Measurements from ENCODE around the gene REL. TPM values are rescaled to one million over a fixed set of nuclear protein-coding genes. Genes with fewer than 3 reads are reported as not detected.

Gene REL
- polyA plus RNA-seq, 1 of the 3 experiments (the other 2 are of a cell fraction): 0.59 TPM

DNA sequence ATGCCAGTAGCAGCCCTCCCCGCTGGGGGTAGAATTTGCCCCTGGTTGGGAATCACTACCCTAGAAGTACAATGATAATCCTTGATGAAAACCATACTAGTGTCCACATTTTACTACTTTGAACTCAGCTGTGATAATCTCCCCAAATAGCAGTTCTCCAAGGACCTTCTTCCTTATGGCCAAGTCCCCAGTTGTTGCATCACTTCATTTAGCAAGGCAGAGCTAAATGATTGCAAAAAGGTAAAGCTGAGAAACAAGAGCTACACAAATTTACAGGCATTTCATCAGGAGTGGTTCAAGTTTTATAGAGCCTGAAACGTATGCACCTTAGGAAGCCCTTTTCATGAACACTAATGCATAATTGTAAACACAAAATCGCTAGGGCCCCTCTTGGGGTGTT is 44.9 kb upstream of the REL start:
- Histone ChIP-seq H3K9ac (no peak overlapping the region), H3K4me2 (no peak overlapping the region), H3K36me3 (replicated peaks in 1 of 2; ENCODE audit: control insufficient read depth in 1 of 2, insufficient read depth in 2 of 2, low read length in 1 of 2) (no peaks in the 10 kb centered on the region), H3K4me3 (ENCODE audit: low read depth in 2 of 2, low read length in 1 of 2) (no peak overlapping the region), H3K79me2 (ENCODE audit: insufficient read depth) (no peaks in the 10 kb centered on the region), H2AFZ (ENCODE audit: low read depth) (no peak overlapping the region), H4K20me1 (ENCODE audit: insufficient read depth) (no peaks in the 10 kb centered on the region), H3F3A (replicated peaks; ENCODE audit: insufficient read depth) (no peaks in the 10 kb centered on the region), H3K9me2 (no peaks in the 10 kb centered on the region), H3K27ac (ENCODE audit: low read depth in 2 of 2, low read length in 1 of 2) (no peak overlapping the region), H3K27me3 (ENCODE audit: insufficient read depth) (peaks cover 2% of the 10 kb centered on the region), H3K4me1 (ENCODE audit: control insufficient read depth in 1 of 2, insufficient read depth in 2 of 2, low read depth in 1 of 2, low read length in 1 of 2) (no peaks in the 10 kb centered on the region), H3K9me3 (no peaks in the 10 kb centered on the region)
- CTCF ChIA-PET: interaction anchor here (0.8 kb wide), 1 partner anchor 11 kb away, joined by 3 read pairs; no protein-coding TSS in a partner anchor
- POLR2A ChIA-PET: no interaction called here
- no peak for TF ChIP-seq RCOR1 (IDR thresholded peaks at IDR 0.05; ENCODE audit: low read length)
- TF ChIP-seq ELF1 (IDR thresholded peaks at IDR 0.05): no peak
- TF ChIP-seq, protein P1, sequence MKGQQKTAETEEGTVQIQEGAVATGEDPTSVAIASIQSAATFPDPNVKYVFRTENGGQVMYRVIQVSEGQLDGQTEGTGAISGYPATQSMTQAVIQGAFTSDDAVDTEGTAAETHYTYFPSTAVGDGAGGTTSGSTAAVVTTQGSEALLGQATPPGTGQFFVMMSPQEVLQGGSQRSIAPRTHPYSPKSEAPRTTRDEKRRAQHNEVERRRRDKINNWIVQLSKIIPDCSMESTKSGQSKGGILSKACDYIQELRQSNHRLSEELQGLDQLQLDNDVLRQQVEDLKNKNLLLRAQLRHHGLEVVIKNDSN (IDR thresholded peaks at IDR 0.05; ENCODE audit: borderline replicate concordance, low read depth): no peak
- no peak for TF ChIP-seq FOSL2 (IDR thresholded peaks at IDR 0.05; ENCODE audit: borderline replicate concordance, low read depth)
- no peak for TF ChIP-seq RFX5 (IDR thresholded peaks at IDR 0.05; ENCODE audit: low read length)
- no peak for TF ChIP-seq JUND (IDR thresholded peaks at IDR 0.05)
- TF ChIP-seq GATA2 (CRISPR knock-in tag; IDR thresholded peaks at IDR 0.05): no peak
- TF ChIP-seq, protein P2, sequence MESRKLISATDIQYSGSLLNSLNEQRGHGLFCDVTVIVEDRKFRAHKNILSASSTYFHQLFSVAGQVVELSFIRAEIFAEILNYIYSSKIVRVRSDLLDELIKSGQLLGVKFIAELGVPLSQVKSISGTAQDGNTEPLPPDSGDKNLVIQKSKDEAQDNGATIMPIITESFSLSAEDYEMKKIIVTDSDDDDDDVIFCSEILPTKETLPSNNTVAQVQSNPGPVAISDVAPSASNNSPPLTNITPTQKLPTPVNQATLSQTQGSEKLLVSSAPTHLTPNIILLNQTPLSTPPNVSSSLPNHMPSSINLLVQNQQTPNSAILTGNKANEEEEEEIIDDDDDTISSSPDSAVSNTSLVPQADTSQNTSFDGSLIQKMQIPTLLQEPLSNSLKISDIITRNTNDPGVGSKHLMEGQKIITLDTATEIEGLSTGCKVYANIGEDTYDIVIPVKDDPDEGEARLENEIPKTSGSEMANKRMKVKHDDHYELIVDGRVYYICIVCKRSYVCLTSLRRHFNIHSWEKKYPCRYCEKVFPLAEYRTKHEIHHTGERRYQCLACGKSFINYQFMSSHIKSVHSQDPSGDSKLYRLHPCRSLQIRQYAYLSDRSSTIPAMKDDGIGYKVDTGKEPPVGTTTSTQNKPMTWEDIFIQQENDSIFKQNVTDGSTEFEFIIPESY (IDR thresholded peaks at IDR 0.05; ENCODE audit: borderline replicate concordance, low read depth): no peak
- 40% methylated on average over 3 of the region's 3 CpGs for WGBS (ENCODE audit: low lambda C conversion rate)
- DNase-seq: no peak

DNA sequence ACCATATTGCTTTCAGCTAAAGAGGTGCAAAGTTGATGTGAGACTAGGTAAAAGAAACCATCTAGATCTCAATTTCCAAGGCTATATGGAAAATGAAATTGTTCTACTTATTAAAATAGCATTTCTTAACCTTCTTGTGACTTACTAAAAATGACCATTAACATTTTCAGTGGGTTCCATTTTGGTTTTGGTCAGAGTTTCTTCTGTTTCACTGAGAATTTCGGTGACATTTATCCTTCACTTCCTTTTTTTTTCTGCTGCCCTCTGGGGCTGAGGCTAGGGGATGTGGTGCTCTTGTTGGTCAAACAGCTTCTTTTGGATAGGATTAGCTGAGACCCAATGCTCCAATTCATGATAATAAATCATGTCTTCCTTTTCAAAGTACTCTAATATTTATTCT is 44.3 kb upstream of the REL start:
- Histone ChIP-seq H3K9ac (no peak overlapping the region), H3K27me3 (ENCODE audit: insufficient read depth) (no peaks in the 10 kb centered on the region; the same call in none of the 2 replicates), H2AFZ (ENCODE audit: low read depth) (no peak overlapping the region), H3K4me2 (no peak overlapping the region), H3K79me2 (ENCODE audit: insufficient read depth) (no peaks in the 10 kb centered on the region), H3K4me1 (ENCODE audit: control insufficient read depth in 1 of 2, insufficient read depth in 2 of 2, low read depth in 1 of 2, low read length in 1 of 2) (no peaks in the 10 kb centered on the region), H3K36me3 (replicated peaks in 1 of 2; ENCODE audit: control insufficient read depth in 1 of 2, insufficient read depth in 2 of 2, low read length in 1 of 2) (no peaks in the 10 kb centered on the region), H3K4me3 (ENCODE audit: low read depth in 2 of 2, low read length in 1 of 2) (no peak overlapping the region), H4K20me1 (ENCODE audit: insufficient read depth) (no peaks in the 10 kb centered on the region), H3K9me2 (no peaks in the 10 kb centered on the region), H3K9me3 (no peaks in the 10 kb centered on the region), H3K27ac (ENCODE audit: low read depth in 2 of 2, low read length in 1 of 2) (no peak overlapping the region), H3F3A (replicated peaks; ENCODE audit: insufficient read depth) (no peaks in the 10 kb centered on the region)
- no peak for DNase-seq
- WGBS (ENCODE audit: low lambda C conversion rate): 24% methylated on average over 1 of the region's 1 CpG
- CTCF ChIA-PET: no interaction called here
- POLR2A ChIA-PET: no interaction called here
- TF ChIP-seq, protein P3, sequence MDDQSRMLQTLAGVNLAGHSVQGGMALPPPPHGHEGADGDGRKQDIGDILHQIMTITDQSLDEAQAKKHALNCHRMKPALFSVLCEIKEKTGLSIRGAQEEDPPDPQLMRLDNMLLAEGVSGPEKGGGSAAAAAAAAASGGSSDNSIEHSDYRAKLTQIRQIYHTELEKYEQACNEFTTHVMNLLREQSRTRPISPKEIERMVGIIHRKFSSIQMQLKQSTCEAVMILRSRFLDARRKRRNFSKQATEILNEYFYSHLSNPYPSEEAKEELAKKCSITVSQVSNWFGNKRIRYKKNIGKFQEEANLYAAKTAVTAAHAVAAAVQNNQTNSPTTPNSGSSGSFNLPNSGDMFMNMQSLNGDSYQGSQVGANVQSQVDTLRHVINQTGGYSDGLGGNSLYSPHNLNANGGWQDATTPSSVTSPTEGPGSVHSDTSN (IDR thresholded peaks at IDR 0.05): no peak
- TF ChIP-seq RFX5 (IDR thresholded peaks at IDR 0.05; ENCODE audit: low read length) (no peak), RXRA (IDR thresholded peaks at IDR 0.05; ENCODE audit: borderline replicate concordance, low read depth) (no peak), SMC3 (IDR thresholded peaks at IDR 0.05; ENCODE audit: low read depth, low read length) (no peak), MXI1 (IDR thresholded peaks at IDR 0.05; ENCODE audit: low read depth, low read length) (no peak), JUND (IDR thresholded peaks at IDR 0.05) (no peak), EZH2phosphoT487 (IDR thresholded peaks at IDR 0.05; ENCODE audit: borderline replicate concordance, low read depth) (no peak)
- TF ChIP-seq, protein P2 (IDR thresholded peaks at IDR 0.05; ENCODE audit: borderline replicate concordance, low read depth): no peak
- TF ChIP-seq, protein P4, sequence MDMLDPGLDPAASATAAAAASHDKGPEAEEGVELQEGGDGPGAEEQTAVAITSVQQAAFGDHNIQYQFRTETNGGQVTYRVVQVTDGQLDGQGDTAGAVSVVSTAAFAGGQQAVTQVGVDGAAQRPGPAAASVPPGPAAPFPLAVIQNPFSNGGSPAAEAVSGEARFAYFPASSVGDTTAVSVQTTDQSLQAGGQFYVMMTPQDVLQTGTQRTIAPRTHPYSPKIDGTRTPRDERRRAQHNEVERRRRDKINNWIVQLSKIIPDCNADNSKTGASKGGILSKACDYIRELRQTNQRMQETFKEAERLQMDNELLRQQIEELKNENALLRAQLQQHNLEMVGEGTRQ (IDR thresholded peaks at IDR 0.05; ENCODE audit: borderline replicate concordance, low read depth, low read length): no peak
- TF ChIP-seq, protein P5, sequence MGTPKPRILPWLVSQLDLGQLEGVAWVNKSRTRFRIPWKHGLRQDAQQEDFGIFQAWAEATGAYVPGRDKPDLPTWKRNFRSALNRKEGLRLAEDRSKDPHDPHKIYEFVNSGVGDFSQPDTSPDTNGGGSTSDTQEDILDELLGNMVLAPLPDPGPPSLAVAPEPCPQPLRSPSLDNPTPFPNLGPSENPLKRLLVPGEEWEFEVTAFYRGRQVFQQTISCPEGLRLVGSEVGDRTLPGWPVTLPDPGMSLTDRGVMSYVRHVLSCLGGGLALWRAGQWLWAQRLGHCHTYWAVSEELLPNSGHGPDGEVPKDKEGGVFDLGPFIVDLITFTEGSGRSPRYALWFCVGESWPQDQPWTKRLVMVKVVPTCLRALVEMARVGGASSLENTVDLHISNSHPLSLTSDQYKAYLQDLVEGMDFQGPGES (IDR thresholded peaks at IDR 0.05; ENCODE audit: low read depth, low read length): no peak
- TF ChIP-seq, protein P6, sequence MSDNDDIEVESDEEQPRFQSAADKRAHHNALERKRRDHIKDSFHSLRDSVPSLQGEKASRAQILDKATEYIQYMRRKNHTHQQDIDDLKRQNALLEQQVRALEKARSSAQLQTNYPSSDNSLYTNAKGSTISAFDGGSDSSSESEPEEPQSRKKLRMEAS (IDR thresholded peaks at IDR 0.05; ENCODE audit: low read depth): no peak
- TF ChIP-seq, protein P1 (IDR thresholded peaks at IDR 0.05; ENCODE audit: borderline replicate concordance, low read depth): no peak

Data from SK-N-SH (cell line).